Transverse colon (tissue), 4 donors: Measurements from ENCODE around the gene TFDP2.

ENCODE experiments used
- CTCF ChIP-seq, 5 experiments: fragments of 200-600 bp in 3 of 5; fragments of 450-650 bp in 2 of 5; sonication (generic) in 3 of 5; IDR thresholded peaks; 1 replicate in 2 of 5; 2 replicates in 3 of 5; pipeline ENCODE4 v1.5.1; 2016 to 2017; ENCODE audit warnings: antibody characterized with exemption in 5 of 5, inconsistent platforms in 3 of 5, mild to moderate bottlenecking in 2 of 5, moderate library complexity in 1 of 5
- EP300 ChIP-seq: sonication (generic); formaldehyde crosslinking; IDR thresholded peaks from one replicate; pipeline ENCODE4 v1.6.1; 2017; ENCODE audit warnings: antibody characterized with exemption, low read depth
- POLR2A ChIP-seq: fragments of 450-650 bp; IDR thresholded peaks from one replicate; pipeline ENCODE4 v1.6.1; 2016; ENCODE audit warnings: antibody characterized with exemption, mild to moderate bottlenecking, moderate library complexity
- POLR2AphosphoS5 ChIP-seq, 3 donors: sonication (generic); formaldehyde crosslinking; IDR thresholded peaks; one replicate each; pipeline ENCODE4 v1.6.1; 2016; ENCODE audit warnings: antibody characterized with exemption in 3 of 3

GRCh38 chr3:142124243-142124642 lies 25.1 kb downstream of the TFDP2 start:
- no peak for TF ChIP-seq POLR2AphosphoS5 (IDR thresholded peaks at IDR 0.05)
- no peak for TF ChIP-seq CTCF (IDR thresholded peaks at IDR 0.05)
- no peak for TF ChIP-seq POLR2A
- TF ChIP-seq EP300: no peak
